ENCODE results near the gene NDUFA3.

- TF ChIP-seq CTCF (IDR thresholded peaks at IDR 0.05), result no peak
- no peak for TF ChIP-seq POLR2A (IDR thresholded peaks at IDR 0.05)
Measured at GRCh38 chr19:54153731-54154326, 51.2 kb downstream of the NDUFA3 start.

Measured in upper lobe of left lung (tissue), 4 donors.